ENCODE results near the gene PEX16. TPM values are rescaled to one million over a fixed set of nuclear protein-coding genes. Genes with fewer than 3 reads are reported as not detected.

Gene PEX16
- total RNA-seq, 1 donor from 2014 or later = 19.5 TPM

- DNase-seq (ENCODE audit: low read depth) = no peak
These were observed 20.1 kb downstream of the PEX16 start for GRCh38 chr11:45897556-45897955.

- no peak for DNase-seq (ENCODE audit: low read depth)
These were observed 21.2 kb downstream of the PEX16 start for GRCh38 chr11:45896422-45896984.

- no peak for DNase-seq (ENCODE audit: low read depth)
These were observed 22.0 kb downstream of the PEX16 start for GRCh38 chr11:45895553-45896259.

GRCh38 chr11:45894555-45895247 lies 23.0 kb downstream of the PEX16 start:
- DNase-seq (ENCODE audit: low read depth) = no peak

- DNase-seq (ENCODE audit: low read depth) = no peak
These were observed 24.8 kb downstream of the PEX16 start for GRCh38 chr11:45892856-45893255.

- DNase-seq (ENCODE audit: low read depth) = no peak
These were observed 26.7 kb downstream of the PEX16 start for GRCh38 chr11:45890886-45891550.

GRCh38 chr11:45889966-45890365 lies 27.7 kb downstream of the PEX16 start:
- no peak for DNase-seq (ENCODE audit: low read depth)

- DNase-seq (ENCODE audit: low read depth) = no peak
These were observed 28.1 kb downstream of the PEX16 start for GRCh38 chr11:45889555-45889954.

GRCh38 chr11:45887587-45887986 lies 30.1 kb downstream of the PEX16 start:
- no peak for DNase-seq (ENCODE audit: low read depth)

GRCh38 chr11:45886816-45887520 lies 30.7 kb downstream of the PEX16 start:
- DNase-seq (ENCODE audit: low read depth) = no peak

- no peak for DNase-seq (ENCODE audit: low read depth)
These were observed 31.6 kb downstream of the PEX16 start for GRCh38 chr11:45885921-45886721.

GRCh38 chr11:45885274-45885920 lies 32.3 kb downstream of the PEX16 start, which contains the start of gene MAPK8IP1:
Gene MAPK8IP1 (plus strand): TSS chr11:45885651. CDS start chr11:45885821, 170 bp downstream.
- no peak for DNase-seq (ENCODE audit: low read depth)

GRCh38 chr11:45884596-45885185 lies 33.0 kb downstream of the PEX16 start:
- DNase-seq (ENCODE audit: low read depth) = no peak

- DNase-seq (ENCODE audit: low read depth) = peak; percentile 63
These were observed 35.8 kb downstream of the PEX16 start for GRCh38 chr11:45881708-45882368.

- no peak for DNase-seq (ENCODE audit: low read depth)
These were observed 36.7 kb downstream of the PEX16 start for GRCh38 chr11:45880772-45881570.

GRCh38 chr11:45879803-45880686 lies 37.6 kb downstream of the PEX16 start:
- DNase-seq (ENCODE audit: low read depth) = peak; percentile 28

GRCh38 chr11:45877845-45878244 lies 39.8 kb downstream of the PEX16 start:
- no peak for DNase-seq (ENCODE audit: low read depth)

- DNase-seq (ENCODE audit: low read depth) = no peak
These were observed 40.5 kb downstream of the PEX16 start for GRCh38 chr11:45877221-45877620.
